GM18505 (cell line): ENCODE data around the gene FBN1.
A peak's percentile ranks its signal among the peaks of the same experiment; 100 is the strongest.

ENCODE experiments used
- ATAC-seq: cut with Tn5 transposase; IDR thresholded peaks from one replicate; pipeline ENCODE4 v1.9.1; 2021; ENCODE audit not compliant: unreplicated experiment
- POLR2A ChIP-seq: IDR thresholded peaks from 4 replicates; pipeline ENCODE4 v1.6.1; 2011; ENCODE audit warnings: borderline replicate concordance; ENCODE audit not compliant: insufficient read depth, insufficient read length; ENCODE audit errors: extremely low read depth

The FBN1 gene

GRCh38 chr15:48507416-48508065, 138.0 kb downstream of the FBN1 start:
- ATAC-seq, result peak; percentile 83
- no peak for TF ChIP-seq POLR2A

DNA sequence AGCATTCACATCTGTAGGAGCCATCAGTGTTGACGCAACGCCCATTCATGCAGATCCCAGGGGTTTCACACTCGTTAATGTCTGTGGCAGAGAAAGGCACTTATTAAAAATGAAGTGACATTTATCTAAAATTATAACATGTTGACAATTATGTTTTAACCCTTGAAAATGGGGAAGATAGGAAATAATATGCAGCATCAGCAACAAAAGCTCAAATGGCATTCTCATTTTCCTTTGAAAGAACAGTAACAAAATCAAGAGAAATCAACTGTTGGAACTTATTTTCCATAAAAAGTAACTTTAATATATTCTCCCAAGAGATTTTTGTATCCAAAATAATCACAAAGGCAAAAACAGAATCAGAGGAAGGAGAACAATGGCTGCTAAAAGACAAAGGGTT, 140.4 kb downstream of the FBN1 start:
- no peak for TF ChIP-seq POLR2A
- no peak for ATAC-seq

GRCh38 chr15:48501208-48501607, 144.3 kb downstream of the FBN1 start:
- no peak for TF ChIP-seq POLR2A
- peak; percentile 65 for ATAC-seq

DNA sequence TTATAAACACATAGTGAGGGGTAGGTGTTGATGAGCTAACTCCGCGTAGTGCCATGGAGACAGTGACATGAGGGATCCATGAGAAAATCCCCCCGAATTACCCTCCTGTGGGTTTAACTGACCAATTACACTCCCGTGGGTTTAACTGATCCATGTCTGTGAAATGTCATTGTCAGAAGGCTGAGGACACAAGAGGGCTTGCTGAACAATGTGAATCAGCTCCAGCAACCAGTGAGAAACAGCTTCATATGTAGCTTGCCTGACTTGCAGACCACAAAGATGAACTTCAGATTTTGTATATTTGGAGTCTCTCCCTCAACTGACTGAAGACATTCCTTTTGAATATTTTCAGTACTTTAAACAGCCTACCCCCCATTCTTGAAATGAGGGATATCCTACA, 144.9 kb downstream of the FBN1 start:
- ATAC-seq, result no peak
- TF ChIP-seq POLR2A, result no peak

DNA sequence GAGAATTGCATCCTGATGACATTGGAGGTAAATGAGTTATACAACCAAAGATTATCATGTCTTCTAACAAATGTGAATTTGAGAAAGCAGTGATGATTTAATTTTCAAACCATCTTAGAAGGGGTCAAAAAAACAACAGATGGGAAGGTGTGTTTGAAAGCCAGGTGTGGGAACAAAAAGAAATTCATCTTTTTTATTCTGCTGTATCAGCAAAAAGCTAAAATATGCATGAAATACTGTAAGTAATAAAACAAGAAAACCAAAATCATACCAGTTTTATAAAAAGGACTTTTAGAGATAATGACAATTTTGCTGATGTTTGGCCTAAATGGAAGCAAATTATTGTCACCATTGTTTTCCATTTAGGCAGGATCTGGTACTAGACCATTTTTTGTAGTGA, 145.5 kb downstream of the FBN1 start:
- TF ChIP-seq POLR2A, result no peak
- no peak for ATAC-seq

DNA sequence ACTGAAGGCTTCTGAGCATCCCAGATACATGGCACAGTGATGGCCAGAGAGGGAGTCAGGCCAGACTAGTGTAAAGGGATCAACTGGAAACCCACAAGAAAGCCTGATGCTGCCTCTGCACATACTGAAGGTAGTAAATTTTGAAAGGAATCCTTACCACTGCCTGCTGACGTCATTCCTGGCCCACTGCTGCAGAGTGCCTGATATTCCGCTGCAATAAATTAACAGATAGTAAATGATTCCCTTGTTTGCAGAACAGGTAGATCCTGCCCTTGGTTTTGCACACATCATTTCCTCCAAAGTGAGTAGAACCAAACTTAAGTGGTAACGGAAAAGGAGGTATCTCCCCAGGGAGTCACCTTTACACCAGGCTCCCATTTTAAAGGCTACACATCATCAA, 146.7 kb downstream of the FBN1 start:
- no peak for TF ChIP-seq POLR2A
- no peak for ATAC-seq

- no peak for ATAC-seq
- TF ChIP-seq POLR2A, result no peak
Measured at GRCh38 chr15:48494631-48495030, 150.9 kb downstream of the FBN1 start.

GRCh38 chr15:48493763-48494225, 151.7 kb downstream of the FBN1 start:
- ATAC-seq, result no peak
- TF ChIP-seq POLR2A, result no peak

DNA sequence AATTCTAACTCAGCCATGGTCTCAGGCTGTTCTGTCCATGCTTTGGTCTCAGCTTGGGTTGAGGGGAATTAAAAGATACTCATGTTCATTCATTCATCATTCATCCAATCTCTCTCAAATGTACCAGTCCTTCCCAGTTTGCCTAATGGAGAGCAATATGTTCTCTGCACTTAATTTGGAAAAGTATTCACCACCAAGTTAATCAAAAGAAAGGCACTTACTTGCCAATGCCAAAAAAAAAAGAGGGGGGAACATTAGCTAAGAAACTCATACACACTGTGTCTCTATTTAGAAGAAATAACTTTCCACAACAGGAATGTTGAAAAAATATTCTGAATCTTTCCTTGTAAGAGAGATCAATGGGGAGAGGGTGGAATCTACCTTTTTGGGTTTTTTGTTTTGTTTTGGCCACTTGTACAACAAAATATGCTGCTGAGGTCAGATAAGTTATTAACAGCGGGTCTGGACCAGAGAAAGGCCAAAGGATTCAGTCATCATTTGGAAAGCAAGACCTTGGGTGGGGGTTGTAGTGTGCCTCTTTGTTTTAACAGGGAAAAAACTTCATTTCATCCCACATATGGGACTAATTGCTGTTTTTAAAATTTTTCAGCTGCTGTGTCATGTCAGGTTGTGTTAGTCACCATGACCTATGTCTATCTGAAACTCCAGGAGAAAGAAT, 152.3 kb downstream of the FBN1 start:
- no peak for ATAC-seq

DNA sequence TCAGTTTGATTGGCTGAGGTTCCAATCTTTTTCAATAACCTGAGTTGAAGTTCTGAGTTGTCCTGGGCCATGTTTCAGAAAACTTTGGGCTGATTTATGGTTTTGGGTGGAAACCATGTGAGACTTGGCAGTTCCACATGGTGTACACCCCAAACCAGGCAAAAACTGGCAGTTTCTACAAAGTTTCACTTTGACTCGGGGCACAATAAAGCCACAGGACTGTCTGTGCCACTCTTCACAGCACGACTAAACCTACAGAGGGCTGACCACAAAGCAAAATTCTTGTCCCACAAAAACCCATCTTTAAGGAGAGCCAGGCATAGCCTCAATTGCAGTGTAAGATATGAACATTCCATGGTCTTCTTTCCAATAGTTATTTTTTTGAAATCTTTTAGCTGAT, 159.3 kb downstream of the FBN1 start:
- ATAC-seq, result no peak
- TF ChIP-seq POLR2A, result no peak

More for the DNA sequence above, 152.3 kb downstream of the FBN1 start:
- no peak for TF ChIP-seq POLR2A

DNA sequence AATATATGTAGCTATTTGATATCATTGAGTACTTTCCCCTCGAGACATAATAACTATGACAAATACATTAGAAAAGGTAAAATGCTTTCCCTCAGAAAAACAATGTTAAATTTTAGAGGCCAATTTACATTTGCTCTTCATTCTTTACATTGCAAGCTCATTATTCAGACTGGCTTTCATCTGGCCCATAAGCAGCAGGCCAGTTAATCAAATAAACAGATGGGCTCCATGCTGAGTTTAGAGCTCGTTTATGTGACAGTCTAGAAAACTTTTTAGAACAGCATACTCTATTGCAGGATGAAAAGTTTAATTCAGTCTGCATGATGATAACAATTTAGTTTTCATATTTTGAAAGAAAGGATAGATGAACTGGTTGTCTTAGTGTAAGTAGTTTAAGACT, 163.7 kb downstream of the FBN1 start:
- ATAC-seq, result no peak
- no peak for TF ChIP-seq POLR2A

DNA sequence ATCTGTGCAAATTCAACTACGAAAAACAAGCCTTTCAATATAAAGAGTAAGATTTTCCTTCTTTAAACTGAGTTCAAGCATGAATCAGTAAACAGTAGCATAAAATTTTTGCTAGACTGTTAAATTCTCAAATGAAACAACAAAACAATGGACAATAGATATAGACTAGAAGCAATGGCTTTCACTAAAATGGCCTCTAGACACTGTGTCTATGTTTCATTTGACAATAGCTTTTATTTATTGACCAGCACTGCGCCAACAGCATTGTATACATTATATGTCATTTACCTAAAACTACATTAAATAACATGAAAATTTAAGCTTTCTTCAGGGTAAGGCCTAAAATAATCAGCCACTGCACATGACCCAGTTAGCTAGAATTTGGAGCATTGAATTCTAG, 165.8 kb downstream of the FBN1 start:
- no peak for ATAC-seq
- no peak for TF ChIP-seq POLR2A

DNA sequence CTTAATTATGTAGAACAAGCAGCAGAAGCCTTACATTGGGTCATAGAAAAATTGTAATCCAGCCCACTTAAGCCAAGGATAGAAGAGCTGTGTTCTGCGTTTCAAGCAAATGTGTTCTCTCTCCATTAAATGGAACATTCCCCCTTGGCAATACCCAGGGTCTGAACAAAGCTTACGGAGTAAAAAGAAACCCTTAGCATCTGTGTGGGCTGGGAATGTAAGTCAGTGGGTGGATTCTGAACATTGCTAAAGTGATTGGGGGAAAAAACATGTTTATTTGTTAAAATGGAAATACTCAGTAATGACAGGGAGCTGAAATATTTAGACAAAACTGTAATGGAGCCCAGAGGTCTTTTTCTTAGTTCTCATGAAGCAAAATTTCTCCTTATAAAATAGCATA, 166.9 kb downstream of the FBN1 start:
- TF ChIP-seq POLR2A, result no peak
- ATAC-seq, result no peak

GRCh38 chr15:48477795-48478360, 167.6 kb downstream of the FBN1 start:
- ATAC-seq, result no peak
- TF ChIP-seq POLR2A, result no peak
